Posterior cingulate gyrus (tissue), 11 donors: ENCODE results near the gene HOXA7.

Experiments used
- DNase-seq, 10 donors: peaks; one replicate each; pipeline versions ENCODE4 v3.0.0 to v3.0.0-alpha.2; 2020 to 2021; ENCODE audit warnings: mixed read lengths in 3 of 10
- intact Hi-C: fragments of 100-400 bp; cut with DNase I; formaldehyde crosslinking; loops from one replicate; pipeline ENCODE4 v1.15.1; 2023

Gene HOXA7

GRCh38 chr7:27152816-27153442 lies 3.5 kb downstream of the HOXA7 start:
- intact Hi-C loops, result no loop called here
- DNase-seq, result peak in 1 of 10 donors; percentile 65

GRCh38 chr7:27151931-27152815 lies 4.3 kb downstream of the HOXA7 start, which contains the start of gene HOXA3:
Gene HOXA3 (minus strand): TSS chr7:27152583. CDS start chr7:27110640, 41,943 bp downstream.
- intact Hi-C loops, result no loop called here

GRCh38 chr7:27151341-27151930 lies 5.0 kb downstream of the HOXA7 start:
- intact Hi-C loops, result no loop called here

More at GRCh38 chr7:27151931-27152815, 4.3 kb downstream of the HOXA7 start, which contains the start of gene HOXA3:
- DNase-seq, result peak in 3 of 10 donors; percentile 9 to 80 (median 29)

GRCh38 chr7:27150568-27151340 lies 5.7 kb downstream of the HOXA7 start:
- peak in 7 of 10 donors; percentile 28 to 85 (median 52) for DNase-seq
- intact Hi-C loops, result no loop called here

More at GRCh38 chr7:27151341-27151930, 5.0 kb downstream of the HOXA7 start:
- DNase-seq, result peak in 2 of 10 donors; percentile 13 to 69

- DNase-seq, result peak in 3 of 10 donors; percentile 5 to 55 (median 38)
- intact Hi-C loops, result no loop called here
These were observed 6.5 kb downstream of the HOXA7 start for GRCh38 chr7:27149842-27150567.

GRCh38 chr7:27148756-27149641 lies 7.5 kb downstream of the HOXA7 start:
- intact Hi-C loops, result no loop called here
- peak in 2 of 10 donors; percentile 62 to 67 for DNase-seq

- intact Hi-C loops, result no loop called here
- peak in 4 of 10 donors; percentile 8 to 75 (median 41) for DNase-seq
These were observed 8.3 kb downstream of the HOXA7 start for GRCh38 chr7:27148031-27148755.

GRCh38 chr7:27147199-27148030 lies 9.1 kb downstream of the HOXA7 start, which contains the start of gene HOXA6:
Gene HOXA6 (minus strand): TSS chr7:27147774. CDS start chr7:27147749, 25 bp downstream.
- intact Hi-C loops, result no loop called here
- DNase-seq, result peak in 5 of 10 donors; percentile 13 to 69 (median 59)

GRCh38 chr7:27146491-27147198 lies 9.8 kb downstream of the HOXA7 start:
- intact Hi-C loops, result no loop called here
- peak in 2 of 10 donors; percentile 10 to 42 for DNase-seq

- intact Hi-C loops, result no loop called here
- DNase-seq, result peak in 2 of 10 donors; percentile 64 to 75
These were observed 10.5 kb downstream of the HOXA7 start for GRCh38 chr7:27145914-27146412.

- intact Hi-C loops, result no loop called here
- DNase-seq, result peak in 2 of 10 donors; percentile 10 to 28
These were observed 11.1 kb downstream of the HOXA7 start for GRCh38 chr7:27145165-27145913.

- DNase-seq, result peak in 1 of 10 donors; percentile 35
- intact Hi-C loops, result no loop called here
These were observed 11.7 kb downstream of the HOXA7 start for GRCh38 chr7:27144781-27145164.

GRCh38 chr7:27143950-27144780 lies 12.3 kb downstream of the HOXA7 start:
- intact Hi-C loops, result no loop called here
- peak in 1 of 10 donors; percentile 52 for DNase-seq
